K562 (cell line): ENCODE results near the gene PTPMT1. TPM values are rescaled to one million over a fixed set of nuclear protein-coding genes. Genes with fewer than 3 reads are reported as not detected.

Experiments used
- ATAC-seq: fragments of 200-7000 bp; cut with Tn5 transposase; 3 replicates; pipeline ENCODE4 v1.9.1; 2020; ENCODE audit warnings: moderate library complexity
- BruUV-seq: library from RNA; stranded (reverse); fragments of 400-500 nt; replicated peaks from 2 replicates; lab custom pipeline; 2021; lab: Mats Ljungman, UMichigan
- CTCF ChIA-PET: fragments of 300-600 bp; formaldehyde crosslinking; extraction: SDS; loops from one replicate; lab custom pipeline; 2021; ENCODE audit warnings: low intra/inter-chr PET ratio; lab: Yijun Ruan, JAX
- POLR2A ChIA-PET: fragments of 300-600, 350-650 bp; sonication (Branson Sonifier 250); formaldehyde crosslinking; extraction: SDS; loops from one replicate; lab custom pipeline; 2021; ENCODE audit warnings: antibody characterized with exemption, inconsistent platforms; lab: Yijun Ruan, JAX
- DNase-seq, 4 experiments: peaks; one replicate each; pipeline versions ENCODE4 v3.0.0 to v3.0.0-alpha.2; 2011 to 2018; ENCODE audit warnings: low spot score in 3 of 4, mixed read lengths in 3 of 4; ENCODE audit errors: extremely low read depth in 1 of 4
- FAIRE-seq: peaks from 2 replicates; lab custom pipeline; 2011; peaks lifted over from hg19 to GRCh38; lab: Jason Lieb, UNC
- H2AFZ ChIP-seq: 2 replicates; pipeline ENCODE4 v1.6.0; 2011; ENCODE audit warnings: low read depth, low read length, control low read depth, inconsistent platforms
- H3K27ac ChIP-seq: fragments of 200-600 bp; 3 replicates; pipeline ENCODE4 v1.8.0; 2011; ENCODE audit warnings: low read depth, mild to moderate bottlenecking, control low read depth, inconsistent platforms, low read length, moderate library complexity, mixed read lengths; ENCODE audit errors: extremely low read depth
- H3K27me3 ChIP-seq, 2 experiments: fragments of 300-600 bp in 1 of 2; 2 replicates in 1 of 2; 3 replicates in 1 of 2; pipeline versions ENCODE4 v1.6.0 to v1.8.0; 2011; ENCODE audit warnings: inconsistent platforms in 2 of 2, low read length in 2 of 2, mild to moderate bottlenecking in 1 of 2, mixed read lengths in 1 of 2, moderate library complexity in 1 of 2; ENCODE audit not compliant: control insufficient read depth in 2 of 2, insufficient read depth in 2 of 2
- H3K36me3 ChIP-seq: fragments of 300-600 bp; 3 replicates; pipeline ENCODE4 v1.8.0; 2011; ENCODE audit warnings: mild to moderate bottlenecking, low read length, inconsistent platforms; ENCODE audit not compliant: control insufficient read depth, insufficient read depth
- H3K4me1 ChIP-seq, 2 experiments: fragments of 200-600 bp in 1 of 2; replicated peaks in 1 of 2; 2 replicates in 1 of 2; 3 replicates in 1 of 2; pipeline versions ENCODE4 v1.5.1 to v1.8.0; 2011; ENCODE audit warnings: inconsistent platforms in 2 of 2, low read length in 2 of 2, mild to moderate bottlenecking in 1 of 2, mixed read lengths in 1 of 2, moderate library complexity in 1 of 2; ENCODE audit not compliant: control insufficient read depth in 2 of 2, insufficient read depth in 2 of 2
- H3K4me2 ChIP-seq: 2 replicates; pipeline ENCODE4 v1.6.1; 2011; ENCODE audit warnings: low read length, control low read depth, inconsistent platforms, mixed read lengths; ENCODE audit not compliant: insufficient read depth
- H3K4me3 ChIP-seq: fragments of 200-600 bp; sonication (generic), shearing (Covaris generic); 2 replicates; pipeline ENCODE4 v1.5.1; 2016; ENCODE audit warnings: control low read depth, inconsistent platforms
- H3K79me2 ChIP-seq: fragments of 200-600 bp; 3 replicates; pipeline ENCODE4 v1.8.0; 2011; ENCODE audit warnings: low read length, inconsistent platforms; ENCODE audit not compliant: control insufficient read depth, insufficient read depth
- H3K9ac ChIP-seq, 2 experiments: 2 replicates each; pipeline versions ENCODE4 v1.6.0 to v1.6.1; 2011; ENCODE audit warnings: low read depth in 2 of 2, low read length in 2 of 2, control low read depth in 1 of 2, inconsistent platforms in 1 of 2, mild to moderate bottlenecking in 1 of 2, mixed read lengths in 1 of 2; ENCODE audit not compliant: insufficient read depth in 1 of 2
- H3K9me1 ChIP-seq: one replicate; pipeline ENCODE4 v1.6.0; 2011; ENCODE audit warnings: inconsistent platforms, mild to moderate bottlenecking, low read length, moderate library complexity; ENCODE audit not compliant: control insufficient read depth, insufficient read depth
- H3K9me3 ChIP-seq: replicated peaks from 2 replicates; pipeline ENCODE4 v1.5.1; 2011; ENCODE audit warnings: low read depth, low read length, inconsistent platforms; ENCODE audit not compliant: control insufficient read depth, insufficient read depth
- H4K20me1 ChIP-seq: replicated peaks from 2 replicates; pipeline ENCODE4 v1.6.1; 2011; ENCODE audit warnings: low read length, inconsistent platforms, mixed read lengths; ENCODE audit not compliant: control insufficient read depth, insufficient read depth
- ATF6 ChIP-seq: sonication (generic); formaldehyde crosslinking; IDR thresholded peaks from 2 replicates; pipeline ENCODE4 v1.4.0; 2020; ENCODE audit warnings: mild to moderate bottlenecking, missing genetic modification reagents
- BRF1 ChIP-seq: IDR thresholded peaks from 3 replicates; pipeline ENCODE4 v1.6.1; 2011; ENCODE audit warnings: borderline replicate concordance, mild to moderate bottlenecking; ENCODE audit not compliant: insufficient read length; ENCODE audit errors: extremely low read depth
- HEY1 ChIP-seq: fragments of 250-450 bp; sonication (Bioruptor Pico); IDR thresholded peaks from 2 replicates; pipeline ENCODE4 v1.5.0; 2020; ENCODE audit warnings: mild to moderate bottlenecking, moderate library complexity, borderline replicate concordance
- NCOA1 ChIP-seq: fragments of 450-650 bp; IDR thresholded peaks from 2 replicates; pipeline ENCODE4 v1.6.1; 2016; ENCODE audit warnings: low read depth
- NR3C1 ChIP-seq: sonication (generic); formaldehyde crosslinking; IDR thresholded peaks from 2 replicates; pipeline ENCODE4 v1.8.1; 2022; ENCODE audit warnings: missing genetic modification reagents
- REST ChIP-seq, 2 experiments: fragments of 450-650 bp; formaldehyde crosslinking in 1 of 2; IDR thresholded peaks; 2 replicates each; pipeline versions ENCODE4 v1.4.0 to v1.6.1; 2014 to 2020; ENCODE audit warnings: mild to moderate bottlenecking in 2 of 2, borderline replicate concordance in 1 of 2, low read depth in 1 of 2
- TAF1 ChIP-seq: IDR thresholded peaks from 2 replicates; pipeline ENCODE4 v1.6.1; 2011; ENCODE audit warnings: mild to moderate bottlenecking, low read length, moderate library complexity; ENCODE audit not compliant: insufficient read depth, control insufficient read depth, severe bottlenecking; ENCODE audit errors: extremely low read depth
- TCF15 ChIP-seq: fragments of 250-450 bp; sonication (Bioruptor Pico); IDR thresholded peaks from 2 replicates; pipeline ENCODE4 v1.8.0; 2022; ENCODE audit warnings: moderate library complexity, mild to moderate bottlenecking, inconsistent platforms
- ZNF263 ChIP-seq: sonication (generic); formaldehyde crosslinking; IDR thresholded peaks from 2 replicates; pipeline ENCODE4 v1.8.0; 2022; ENCODE audit warnings: mild to moderate bottlenecking, missing genetic modification reagents, borderline replicate concordance
- ZNF408 ChIP-seq: fragments of 250-450 bp; sonication (Bioruptor Pico); IDR thresholded peaks from 2 replicates; pipeline ENCODE4 v1.4.0; 2020; ENCODE audit warnings: low read depth, mild to moderate bottlenecking, moderate library complexity
- ZNF785 ChIP-seq: fragments of 250-450 bp; sonication (Bioruptor Pico); IDR thresholded peaks from 2 replicates; pipeline ENCODE4 v1.4.0; 2020; ENCODE audit warnings: mild to moderate bottlenecking
- WGBS: fragments of 100-300 bp; shearing (Covaris generic); methylation state at CpG from one replicate; pipeline ENCODE4 v1.1.6; 2016; ENCODE audit warnings: low coverage, mixed read lengths; ENCODE audit not compliant: insufficient coverage; ENCODE audit errors: missing lambda C conversion rate; 5-methylcytosine and 5-hydroxymethylcytosine counted together
- in situ Hi-C: fragments of 300-500 bp; cut with MboI; formaldehyde crosslinking; loops from 4 replicates; pipeline ENCODE4 v1.15.0; 2018; ENCODE audit warnings: inconsistent platforms, mixed read lengths
- intact Hi-C: fragments of 100-400 bp; cut with micrococcal nuclease; formaldehyde crosslinking; loops from 2 replicates; pipeline ENCODE4 v1.14.2; 2022
- polyA plus RNA-seq, 8 experiments: library from polyadenylated mRNA; depleted of rRNA in 4 of 8; stranded (reverse) in 5 of 8; unstranded in 3 of 8; fragments of >200 nt; fragmentation: Nextera tagmentation in 2 of 8; fragmentation: Illumina TruSeq in 1 of 8; extraction: Ambion mirVana in 2 of 8; extraction: Trizol in 1 of 8; gene quantifications; 2 replicates each; pipeline versions ENCODE4 v1.2.1 to v1.2.3, GENCODE V29; 2011 to 2014; ENCODE audit warnings: inconsistent platforms in 1 of 8, missing spikeins in 1 of 8
- total RNA-seq, 7 experiments: library from RNA; depleted of rRNA in 6 of 7; stranded (reverse); fragments of >200 nt in 6 of 7; fragmentation: Illumina TruSeq in 2 of 7; extraction: Trizol in 2 of 7; gene quantifications; 2 replicates each; pipeline versions ENCODE4 v1.2.1 to v1.2.3, GENCODE V29; 2011 to 2021; ENCODE audit warnings: low replicate concordance in 1 of 7

PTPMT1 gene
- total and polyA plus RNA-seq, 9 of the 15 experiments (the other 6 are each of a cell fraction or from before 2014, with no cell fraction given), result 10.4 to 140 (median 67.2) TPM

- Histone ChIP-seq H2AFZ (no peak overlapping the region), H3K9me3 (no peaks in the 10 kb centered on the region), H3K79me2 (no peaks in the 10 kb centered on the region), H3K4me2 (no peak overlapping the region), H4K20me1 (no peaks in the 10 kb centered on the region), H3K4me3 (no peak overlapping the region), H3K27ac (no peak overlapping the region), H3K27me3 (peaks cover 24 to 35% of the 10 kb centered on the region in 2 experiments), H3K9ac (no peak overlapping the region), H3K36me3 (no peaks in the 10 kb centered on the region), H3K9me1 (peaks cover 3% of the 10 kb centered on the region), H3K4me1 (peaks cover 0 to 21% of the 10 kb centered on the region in 2 experiments; a peak in 2 of 5 replicates)
- WGBS, result 19% methylated on average over 7 of the region's 7 CpGs
- ChIA-PET POLR2A (interaction anchor here (0.6 to 1.3 kb wide), 2 partner anchors 14 to 32 kb away, joined by 3 to 4 read pairs; no protein-coding TSS in a partner anchor), CTCF (no interaction called here)
- in situ Hi-C loops, result no loop called here
- ATAC-seq (no peak), DNase-seq (no peak), FAIRE-seq (no peak)
- intact Hi-C loops, result no loop called here
- no TSS peak for BruUV-seq
- TF ChIP-seq ZNF408 (no peak), BRF1 (no peak), ATF6 (CRISPR knock-in tag) (no peak), ZNF785 (CRISPR knock-in tag) (no peak), ZNF263 (CRISPR knock-in tag) (no peak), NCOA1 (no peak), NR3C1 (no peak), REST (IDR thresholded peaks at IDR 0.05; ENCODE audit: borderline replicate concordance) (no peak), REST (CRISPR knock-in tag; IDR thresholded peaks at IDR 0.05; ENCODE audit: low read depth) (no peak), TAF1 (no peak), TCF15 (CRISPR knock-in tag) (no peak), HEY1 (CRISPR knock-in tag) (no peak)
Measured at GRCh38 chr11:47591764-47592163, 26.4 kb downstream of the PTPMT1 start.
